Measurements from ENCODE around the gene PPM1H.
A peak's percentile ranks its signal among the peaks of the same experiment; 100 is the strongest.

PPM1H gene

GRCh38 chr12:62701492-62701891, 233.5 kb downstream of the PPM1H start:
- no peak for TF ChIP-seq CTCF (IDR thresholded peaks at IDR 0.05; ENCODE audit: low read length, missing control alignments)
- no peak overlapping the region for H3K4me3 ChIP-seq (replicated peaks; ENCODE audit: low read depth, low read length)
- DNase-seq (ENCODE audit: low read depth): no peak

- H3K4me3 ChIP-seq (replicated peaks; ENCODE audit: low read depth, low read length): no peak overlapping the region
- peak; percentile 34 for DNase-seq (ENCODE audit: low read depth)
- no peak for TF ChIP-seq CTCF (IDR thresholded peaks at IDR 0.05; ENCODE audit: low read length, missing control alignments)
These were observed 234.7 kb downstream of the PPM1H start for GRCh38 chr12:62700091-62700880.

GRCh38 chr12:62698701-62699101, 236.2 kb downstream of the PPM1H start:
- DNase-seq (ENCODE audit: low read depth): peak; percentile 82
- no peak overlapping the region for H3K4me3 ChIP-seq (replicated peaks; ENCODE audit: low read depth, low read length)
- no peak for TF ChIP-seq CTCF (IDR thresholded peaks at IDR 0.05; ENCODE audit: low read length, missing control alignments)

GRCh38 chr12:62697893-62698292, 237.1 kb downstream of the PPM1H start:
- DNase-seq (ENCODE audit: low read depth): peak; percentile 56
- no peak for TF ChIP-seq CTCF (IDR thresholded peaks at IDR 0.05; ENCODE audit: low read length, missing control alignments)
- H3K4me3 ChIP-seq (replicated peaks; ENCODE audit: low read depth, low read length): no peak overlapping the region

- no peak overlapping the region for H3K4me3 ChIP-seq (replicated peaks; ENCODE audit: low read depth, low read length)
- no peak for TF ChIP-seq CTCF (IDR thresholded peaks at IDR 0.05; ENCODE audit: low read length, missing control alignments)
- DNase-seq (ENCODE audit: low read depth): no peak
These were observed 239.3 kb downstream of the PPM1H start for GRCh38 chr12:62695696-62696095.

GRCh38 chr12:62694632-62695031, 240.3 kb downstream of the PPM1H start:
- no peak for DNase-seq (ENCODE audit: low read depth)
- no peak overlapping the region for H3K4me3 ChIP-seq (replicated peaks; ENCODE audit: low read depth, low read length)
- TF ChIP-seq CTCF (IDR thresholded peaks at IDR 0.05; ENCODE audit: low read length, missing control alignments): no peak

GRCh38 chr12:62694116-62694515, 240.8 kb downstream of the PPM1H start:
- TF ChIP-seq CTCF (IDR thresholded peaks at IDR 0.05; ENCODE audit: low read length, missing control alignments): no peak
- H3K4me3 ChIP-seq (replicated peaks; ENCODE audit: low read depth, low read length): no peak overlapping the region
- no peak for DNase-seq (ENCODE audit: low read depth)

Measured in fibroblast of pulmonary artery (primary cell).